ENCODE data around the gene ERC2. TPM values are rescaled to one million over a fixed set of nuclear protein-coding genes. Genes with fewer than 3 reads are reported as not detected.

Gene ERC2
- total RNA-seq, 6 donors from 2014 or later, result 0.67 to 14.7 (median 1.3) TPM

DNA sequence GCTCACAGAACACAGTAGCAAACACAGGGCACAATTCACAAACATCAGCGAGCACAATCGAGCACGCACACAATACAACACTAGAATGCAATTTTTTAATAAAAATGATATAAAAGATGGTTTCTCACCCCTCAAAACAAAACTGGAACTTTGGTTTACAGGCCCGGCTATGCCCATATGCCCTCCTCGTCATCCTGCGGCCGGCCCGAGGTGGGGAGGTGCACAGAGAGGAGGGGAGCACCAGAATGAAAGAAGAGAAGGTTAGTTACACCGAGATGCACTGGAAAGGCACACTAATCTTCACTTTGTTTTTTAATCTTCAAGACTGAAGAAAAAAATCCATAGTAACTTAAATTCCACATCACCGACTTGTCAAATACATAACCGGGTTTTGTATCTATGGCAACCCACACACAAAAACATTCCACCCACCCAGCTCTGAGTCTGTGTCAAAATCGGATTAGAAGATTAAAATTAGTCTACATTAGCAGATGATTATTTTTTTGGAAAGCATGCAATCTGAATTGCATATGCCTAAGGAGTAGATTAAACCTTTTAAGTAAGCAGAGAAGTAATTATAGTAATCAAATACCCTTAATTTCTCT lies 784.5 kb downstream of the ERC2 start:
- TF ChIP-seq POLR2A (IDR thresholded peaks at IDR 0.05) (no peak), CTCF (IDR thresholded peaks at IDR 0.05) (no peak), POLR2AphosphoS5 (IDR thresholded peaks at IDR 0.05) (no peak), EP300 (IDR thresholded peaks at IDR 0.05) (no peak)
- H3K27me3 ChIP-seq, result no peaks in the 10 kb centered on the region
- H3K36me3 ChIP-seq, result no peaks in the 10 kb centered on the region
- no peak for ATAC-seq (ENCODE audit: low FRiP score in 2 of 2)
- H3K9me3 ChIP-seq, result no peaks in the 10 kb centered on the region
- no peaks in the 10 kb centered on the region for H3K4me1 ChIP-seq
- 83% methylated on average over 12 of the region's 12 CpGs for WGBS, 2 donors
- H3K27ac ChIP-seq, result no peak overlapping the region
- no peak overlapping the region for H3K4me3 ChIP-seq
- DNase-seq, result peak in 1 of 2 donors; percentile 45

GRCh38 chr3:55682461-55682860 lies 785.8 kb downstream of the ERC2 start:
- Histone ChIP-seq H3K4me1 (peaks cover 0 to 4% (median 0%) of the 10 kb centered on the region in 4 donors), H3K36me3 (no peaks in the 10 kb centered on the region), H3K27me3 (no peaks in the 10 kb centered on the region), H3K4me3 (no peak overlapping the region), H3K27ac (no peak overlapping the region), H3K9me3 (no peaks in the 10 kb centered on the region)
- ATAC-seq (ENCODE audit: low FRiP score in 2 of 2) (no peak), DNase-seq (no peak)
- 76 to 88% methylated on average over 3 of the region's 3 CpGs for WGBS, 2 donors
- TF ChIP-seq POLR2A (IDR thresholded peaks at IDR 0.05), result no peak
- no peak for TF ChIP-seq CTCF (IDR thresholded peaks at IDR 0.05)
- TF ChIP-seq EP300 (IDR thresholded peaks at IDR 0.05), result no peak
- TF ChIP-seq POLR2AphosphoS5 (IDR thresholded peaks at IDR 0.05), result no peak

- ATAC-seq (ENCODE audit: low FRiP score in 2 of 2) (peak in 1 of 2 donors; percentile 17), DNase-seq (no peak)
- WGBS, 2 donors, result 58 to 63% methylated on average over 5 of the region's 5 CpGs
- Histone ChIP-seq H3K9me3 (no peaks in the 10 kb centered on the region), H3K27me3 (no peaks in the 10 kb centered on the region), H3K36me3 (no peaks in the 10 kb centered on the region), H3K4me3 (no peak overlapping the region), H3K27ac (no peak overlapping the region), H3K4me1 (peaks cover 0 to 4% (median 0%) of the 10 kb centered on the region in 4 donors)
- TF ChIP-seq CTCF (IDR thresholded peaks at IDR 0.05) (no peak), POLR2A (IDR thresholded peaks at IDR 0.05) (no peak), POLR2AphosphoS5 (IDR thresholded peaks at IDR 0.05) (no peak), EP300 (IDR thresholded peaks at IDR 0.05) (no peak)
Measured at GRCh38 chr3:55678546-55679216, 789.6 kb downstream of the ERC2 start.

DNA sequence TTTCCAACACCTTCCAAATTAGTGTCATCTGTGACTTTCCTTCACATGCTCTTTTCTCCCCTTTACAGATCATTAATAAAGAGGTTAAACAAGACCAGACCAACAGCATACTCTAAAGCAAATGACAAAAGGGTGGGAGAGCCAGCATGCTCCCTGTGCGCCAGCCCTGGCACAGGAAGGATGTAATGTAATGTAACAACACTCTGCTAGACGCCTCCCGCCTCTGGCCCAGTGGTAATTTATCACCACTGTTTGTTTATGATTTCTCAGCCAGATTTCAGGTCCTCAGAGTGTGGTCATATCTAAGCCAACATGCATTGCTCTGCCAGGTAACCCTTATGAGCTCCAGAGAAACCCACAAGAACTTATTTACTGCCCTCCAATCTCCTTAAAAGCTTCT lies 791.6 kb downstream of the ERC2 start:
- 50 to 55% methylated on average over 3 of the region's 3 CpGs for WGBS, 2 donors
- TF ChIP-seq CTCF (IDR thresholded peaks at IDR 0.05), result no peak
- TF ChIP-seq POLR2AphosphoS5 (IDR thresholded peaks at IDR 0.05), result no peak
- TF ChIP-seq POLR2A (IDR thresholded peaks at IDR 0.05), result no peak
- TF ChIP-seq EP300 (IDR thresholded peaks at IDR 0.05), result no peak
- Histone ChIP-seq H3K4me3 (no peak overlapping the region), H3K4me1 (peaks cover 0 to 4% (median 0%) of the 10 kb centered on the region in 4 donors), H3K27ac (no peak overlapping the region), H3K9me3 (no peaks in the 10 kb centered on the region), H3K36me3 (no peaks in the 10 kb centered on the region), H3K27me3 (no peaks in the 10 kb centered on the region)
- DNase-seq (no peak), ATAC-seq (ENCODE audit: low FRiP score in 2 of 2) (peak in 1 of 2 donors; percentile 45)

Measured in upper lobe of left lung (tissue), 6 donors.